ENCODE measurements around the gene RGL4.
A peak's percentile ranks its signal among the peaks of the same experiment; 100 is the strongest.
"Not testable (repeated sequence)": the region's sequence is repeated elsewhere in the genome, so short reads cannot be mapped to it uniquely, and the experiment has no call there.

RGL4 gene

GRCh38 chr22:23690713-23691112 lies at the start of gene RGL4:
TSS of gene RGL4 (plus strand) at chr22:23691013. CDS start at chr22:23692031, 1,018 bp downstream.
- no peak for DNase-seq

- not testable (repeated sequence) for DNase-seq
Measured at GRCh38 chr22:23646526-23646925, 44.3 kb upstream of the RGL4 start.

- DNase-seq: no peak
Measured at GRCh38 chr22:23649071-23649501, 41.7 kb upstream of the RGL4 start.

GRCh38 chr22:23651676-23652075 lies 39.1 kb upstream of the RGL4 start:
- DNase-seq: no peak

- no peak for DNase-seq
Measured at GRCh38 chr22:23652286-23652685, 38.5 kb upstream of the RGL4 start.

- no peak for DNase-seq
Measured at GRCh38 chr22:23652711-23653110, 38.1 kb upstream of the RGL4 start.

GRCh38 chr22:23655891-23656475 lies 34.8 kb upstream of the RGL4 start:
- peak in 1 of 3 donors; percentile 8 for DNase-seq

GRCh38 chr22:23657727-23658126 lies 33.1 kb upstream of the RGL4 start:
- DNase-seq: peak; percentile 30 to 53 (median 45)

- DNase-seq: peak in 1 of 3 donors; percentile 6
Measured at GRCh38 chr22:23660381-23660780, 30.4 kb upstream of the RGL4 start.

GRCh38 chr22:23670378-23671295 lies 20.2 kb upstream of the RGL4 start:
- no peak for DNase-seq

GRCh38 chr22:23671387-23671786 lies 19.4 kb upstream of the RGL4 start:
- DNase-seq: not testable (repeated sequence)

GRCh38 chr22:23672307-23673049 lies 18.3 kb upstream of the RGL4 start:
- not testable (repeated sequence) for DNase-seq

- no peak for DNase-seq
Measured at GRCh38 chr22:23673050-23673620, 17.7 kb upstream of the RGL4 start.

GRCh38 chr22:23673826-23674690 lies 16.8 kb upstream of the RGL4 start:
- DNase-seq: no peak

GRCh38 chr22:23674886-23675501 lies 15.8 kb upstream of the RGL4 start:
- not testable (repeated sequence) for DNase-seq

GRCh38 chr22:23675502-23676415 lies 15.1 kb upstream of the RGL4 start:
- peak; percentile 16 to 43 (median 30) for DNase-seq

GRCh38 chr22:23676841-23677700 lies 13.7 kb upstream of the RGL4 start:
- not testable (repeated sequence) for DNase-seq

GRCh38 chr22:23677701-23677995 lies 13.2 kb upstream of the RGL4 start:
- DNase-seq: no peak

- DNase-seq: no peak
Measured at GRCh38 chr22:23678133-23678532, 12.7 kb upstream of the RGL4 start.
